B cell (primary cell): ENCODE data around the gene PRPF31.

Source experiments
- EZH2 ChIP-seq: IDR thresholded peaks from 2 replicates; pipeline ENCODE4 v1.6.1; 2012; ENCODE audit warnings: borderline replicate concordance, low read depth, mild to moderate bottlenecking, moderate library complexity, low read length; ENCODE audit not compliant: insufficient read depth, poor library complexity, severe bottlenecking
- TF ChIP-seq, protein P1 (sequence below): fragments of 200-600 bp; IDR thresholded peaks from one replicate; pipeline ENCODE4 v1.8.0; 2022; ENCODE audit warnings: antibody characterized with exemption, mild to moderate bottlenecking

DNA sequence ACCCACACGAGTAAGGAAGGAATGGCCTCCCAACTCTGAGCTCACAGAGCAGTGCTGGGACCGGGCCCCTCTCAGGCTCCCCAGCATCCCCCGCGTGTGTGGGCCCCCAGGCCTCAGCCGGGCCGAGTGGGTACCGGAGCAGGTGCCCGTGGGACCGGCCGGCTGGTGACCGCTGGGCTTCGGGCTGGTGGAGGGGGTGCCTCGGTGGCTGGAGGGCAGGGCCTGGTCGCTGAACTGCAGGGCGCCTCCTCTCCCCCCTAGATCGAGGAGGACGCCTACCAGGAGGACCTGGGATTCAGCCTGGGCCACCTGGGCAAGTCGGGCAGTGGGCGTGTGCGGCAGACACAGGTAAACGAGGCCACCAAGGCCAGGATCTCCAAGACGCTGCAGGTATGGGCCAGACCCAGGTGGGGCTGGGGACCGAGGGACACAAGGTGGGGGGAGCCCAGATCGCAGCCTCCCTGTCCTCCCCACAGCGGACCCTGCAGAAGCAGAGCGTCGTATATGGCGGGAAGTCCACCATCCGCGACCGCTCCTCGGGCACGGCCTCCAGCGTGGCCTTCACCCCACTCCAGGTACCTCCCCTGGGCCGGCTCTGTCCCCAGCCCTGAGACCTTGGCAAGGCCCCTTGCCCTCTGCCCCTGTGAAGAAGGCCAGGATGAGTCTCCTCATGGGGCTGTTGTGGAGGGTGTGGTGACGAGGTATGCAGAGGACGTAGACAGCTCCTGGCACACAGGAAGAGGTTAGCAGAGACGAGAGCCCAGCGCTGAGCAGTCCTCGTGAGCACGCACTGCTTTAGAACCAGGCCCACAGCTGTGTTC, 13.5 kb downstream of the PRPF31 start:
- TF ChIP-seq, protein P1, sequence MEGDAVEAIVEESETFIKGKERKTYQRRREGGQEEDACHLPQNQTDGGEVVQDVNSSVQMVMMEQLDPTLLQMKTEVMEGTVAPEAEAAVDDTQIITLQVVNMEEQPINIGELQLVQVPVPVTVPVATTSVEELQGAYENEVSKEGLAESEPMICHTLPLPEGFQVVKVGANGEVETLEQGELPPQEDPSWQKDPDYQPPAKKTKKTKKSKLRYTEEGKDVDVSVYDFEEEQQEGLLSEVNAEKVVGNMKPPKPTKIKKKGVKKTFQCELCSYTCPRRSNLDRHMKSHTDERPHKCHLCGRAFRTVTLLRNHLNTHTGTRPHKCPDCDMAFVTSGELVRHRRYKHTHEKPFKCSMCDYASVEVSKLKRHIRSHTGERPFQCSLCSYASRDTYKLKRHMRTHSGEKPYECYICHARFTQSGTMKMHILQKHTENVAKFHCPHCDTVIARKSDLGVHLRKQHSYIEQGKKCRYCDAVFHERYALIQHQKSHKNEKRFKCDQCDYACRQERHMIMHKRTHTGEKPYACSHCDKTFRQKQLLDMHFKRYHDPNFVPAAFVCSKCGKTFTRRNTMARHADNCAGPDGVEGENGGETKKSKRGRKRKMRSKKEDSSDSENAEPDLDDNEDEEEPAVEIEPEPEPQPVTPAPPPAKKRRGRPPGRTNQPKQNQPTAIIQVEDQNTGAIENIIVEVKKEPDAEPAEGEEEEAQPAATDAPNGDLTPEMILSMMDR, result no peak
- TF ChIP-seq EZH2, result no peak
